Measurements from ENCODE around the gene TTBK1.

GRCh38 chr6:43248791-43249190, 5.5 kb downstream of the TTBK1 start:
- TF ChIP-seq CTCF (IDR thresholded peaks at IDR 0.05; ENCODE audit: low read depth, low read length): no peak
- TF ChIP-seq EZH2phosphoT487 (IDR thresholded peaks at IDR 0.05; ENCODE audit: low read depth): no peak

All from OCI-LY3 (cell line).